SU-DHL-6 (cell line): ENCODE data around the gene IPO4.

Source experiments
- H2AFZ ChIP-seq: fragments of 200-600 bp; sonication (generic); 2 replicates; pipeline ENCODE4 v1.6.1; 2014; ENCODE audit warnings: low read depth, mild to moderate bottlenecking, moderate library complexity, mixed read lengths, antibody characterized with exemption, low read length; ENCODE audit not compliant: severe bottlenecking
- H3F3A ChIP-seq: fragments of 200-600 bp; shearing (Covaris generic); 2 replicates; pipeline ENCODE4 v1.6.0; 2016; ENCODE audit warnings: antibody characterized with exemption, mild to moderate bottlenecking; ENCODE audit not compliant: insufficient read depth
- H3K27ac ChIP-seq: fragments of 200-600 bp; sonication (generic); 2 replicates; pipeline ENCODE4 v1.5.1; 2016; ENCODE audit warnings: low read depth, mild to moderate bottlenecking, low read length, moderate library complexity, mixed read lengths
- H3K27me3 ChIP-seq: fragments of 200-600 bp; sonication (generic), shearing (Covaris generic); 2 replicates; pipeline ENCODE4 v1.6.0; 2014; ENCODE audit warnings: mild to moderate bottlenecking, low read length
- H3K36me3 ChIP-seq: fragments of 200-600 bp; sonication (generic); 2 replicates; pipeline ENCODE4 v1.6.1; 2014; ENCODE audit warnings: mild to moderate bottlenecking, low read length, mixed read lengths
- H3K4me2 ChIP-seq: fragments of 300-600, 200-600 bp; shearing (Covaris generic), sonication (generic); 2 replicates; pipeline ENCODE4 v1.6.0; 2014; ENCODE audit warnings: low read length, low read depth, mild to moderate bottlenecking; ENCODE audit not compliant: poor library complexity, severe bottlenecking
- H3K4me3 ChIP-seq: fragments of 200-600 bp; sonication (generic); 2 replicates; pipeline ENCODE4 v1.5.1; 2014; ENCODE audit warnings: antibody characterized with exemption, low read length, mild to moderate bottlenecking, mixed read lengths; ENCODE audit not compliant: insufficient read depth, poor library complexity, severe bottlenecking
- H3K79me2 ChIP-seq: fragments of 200-600 bp; sonication (generic); 2 replicates; pipeline ENCODE4 v1.6.1; 2014; ENCODE audit warnings: mild to moderate bottlenecking, low read length, moderate library complexity; ENCODE audit not compliant: insufficient read depth
- H3K9ac ChIP-seq: fragments of 200-600 bp; sonication (generic); 2 replicates; pipeline ENCODE4 v1.7.0; 2014; ENCODE audit warnings: mild to moderate bottlenecking, low read length
- H3K9me2 ChIP-seq: fragments of 200-600 bp; sonication (generic); replicated peaks from 2 replicates; pipeline ENCODE4 v1.6.1; 2014; ENCODE audit warnings: low read length; ENCODE audit not compliant: insufficient read depth
- H3K9me3 ChIP-seq: fragments of 200-600 bp; sonication (generic); 2 replicates; pipeline ENCODE4 v1.6.1; 2014; ENCODE audit warnings: low read length, mixed read lengths; ENCODE audit not compliant: insufficient read depth
- H4K20me1 ChIP-seq: fragments of 200-600 bp; sonication (generic); 2 replicates; pipeline ENCODE4 v1.6.1; 2014; ENCODE audit warnings: low read depth, mild to moderate bottlenecking, antibody characterized with exemption, low read length, moderate library complexity, mixed read lengths
- CTCF ChIP-seq: fragments of 200-600 bp; sonication (generic); IDR thresholded peaks from one replicate; pipeline ENCODE4 v1.5.1; 2017; ENCODE audit warnings: antibody characterized with exemption, mild to moderate bottlenecking, low read length, moderate library complexity; ENCODE audit not compliant: insufficient read depth, poor library complexity, severe bottlenecking
- EZH2phosphoT487 ChIP-seq: fragments of 200-600 bp; sonication (generic), shearing (Covaris generic); conservative IDR thresholded peaks from 2 replicates; pipeline ENCODE4 v1.6.1; 2018; ENCODE audit warnings: mild to moderate bottlenecking, antibody characterized with exemption, low read length, moderate library complexity, mixed read lengths

Gene IPO4

DNA sequence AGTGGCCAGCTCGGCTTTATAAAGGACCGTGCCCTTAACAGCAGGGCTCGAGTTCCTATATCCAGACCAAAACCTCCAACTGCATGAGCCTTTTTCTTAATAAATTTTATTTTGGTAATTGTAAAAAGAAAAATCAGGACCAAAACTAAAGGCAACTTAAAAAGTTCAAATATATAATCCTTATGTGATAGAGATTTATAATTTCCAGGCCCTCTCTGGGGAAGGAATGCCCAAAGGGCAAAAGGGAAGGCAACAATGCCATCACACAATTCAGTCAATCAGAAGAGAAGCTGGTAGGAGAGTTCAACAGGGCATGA, 401 bp upstream of the IPO4 start:
- Histone ChIP-seq H3K9ac (peak overlapping the region; percentile 72), H2AFZ (peak overlapping the region; percentile 56), H3K79me2 (peaks cover under 1% of the 10 kb centered on the region; the same call in 1 of the 2 replicates), H4K20me1 (no peaks in the 10 kb centered on the region), H3K4me3 (peak overlapping the region; percentile 81), H3K9me3 (no peaks in the 10 kb centered on the region), H3K9me2 (no peaks in the 10 kb centered on the region), H3K27me3 (no peaks in the 10 kb centered on the region), H3F3A (peaks cover 14% of the 10 kb centered on the region), H3K27ac (peak overlapping the region; percentile 63), H3K36me3 (no peaks in the 10 kb centered on the region), H3K4me2 (peak overlapping the region; percentile 71)
- TF ChIP-seq CTCF (no peak), EZH2phosphoT487 (no peak)

DNA sequence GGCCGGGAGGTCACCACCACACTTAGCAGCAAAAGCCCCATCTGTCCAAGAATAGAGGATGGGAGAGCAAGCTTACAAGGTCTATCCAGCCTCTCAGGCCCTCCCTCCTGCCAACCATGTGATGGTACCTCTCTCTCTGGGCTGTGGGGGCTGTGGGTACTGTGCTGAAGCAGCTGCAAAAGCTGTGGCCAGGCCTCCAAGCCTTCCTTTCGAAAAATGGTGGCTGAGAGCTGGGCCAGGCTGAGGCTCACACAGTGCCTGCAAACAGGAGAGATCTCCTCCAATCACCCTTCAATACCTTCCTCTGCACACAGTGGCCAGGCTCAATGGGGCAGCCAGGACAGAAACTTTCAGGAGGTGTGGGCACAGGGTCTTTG, 1.1 kb downstream of the IPO4 start:
- peak overlapping the region; percentile 44; the same call in 1 of the 2 replicates for H3K27ac ChIP-seq
- no peaks in the 10 kb centered on the region for H3K27me3 ChIP-seq
- H3K79me2 ChIP-seq = no peaks in the 10 kb centered on the region
- H3K36me3 ChIP-seq = no peaks in the 10 kb centered on the region
- H3K9me3 ChIP-seq = no peaks in the 10 kb centered on the region
- TF ChIP-seq EZH2phosphoT487 (no peak), CTCF (no peak)
- H3K9me2 ChIP-seq = no peaks in the 10 kb centered on the region
- H3K9ac ChIP-seq = peak overlapping the region; percentile 72
- H4K20me1 ChIP-seq = no peaks in the 10 kb centered on the region
- H3K4me3 ChIP-seq = peak overlapping the region; percentile 81
- peaks cover 14% of the 10 kb centered on the region for H3F3A ChIP-seq
- H3K4me2 ChIP-seq = peak overlapping the region; percentile 71
- H2AFZ ChIP-seq = no peak overlapping the region

DNA sequence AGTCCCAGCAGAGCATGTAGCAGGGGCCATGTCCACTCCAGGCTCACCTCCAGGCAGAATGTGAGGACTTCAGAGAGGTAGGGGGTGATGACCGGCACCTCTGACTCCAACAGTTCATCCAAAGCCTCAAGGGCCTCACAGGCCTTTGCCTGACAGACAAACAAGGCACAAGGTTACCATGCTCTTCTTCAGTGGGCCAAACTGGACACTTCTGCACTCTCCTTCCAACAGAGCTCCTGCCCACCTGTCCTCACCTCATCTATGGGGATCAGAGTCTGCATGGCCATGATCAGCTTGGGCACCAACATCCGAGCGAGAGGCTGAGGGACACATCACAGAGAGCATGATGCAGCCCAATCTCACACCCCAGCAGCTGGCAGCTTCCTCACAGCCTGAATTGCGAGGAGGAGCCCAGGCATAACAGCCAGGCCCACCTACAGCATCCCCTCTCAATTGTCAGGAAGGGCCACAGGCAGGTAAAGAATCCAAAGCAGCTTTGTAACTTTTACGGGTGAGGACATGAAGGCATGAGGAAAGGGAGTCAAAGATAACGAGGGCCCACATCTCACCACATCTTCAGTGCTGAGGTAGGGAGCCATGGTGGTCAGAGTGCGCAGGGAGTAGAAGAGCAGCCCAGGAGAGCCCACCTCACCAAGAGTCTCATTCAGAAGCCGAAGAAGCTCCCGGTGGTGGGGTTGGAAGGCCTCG, 1.6 kb downstream of the IPO4 start:
- no peak overlapping the region for H3K4me3 ChIP-seq
- TF ChIP-seq CTCF = no peak
- no peak for TF ChIP-seq EZH2phosphoT487
- no peak overlapping the region for H3K27ac ChIP-seq
- no peaks in the 10 kb centered on the region for H3K36me3 ChIP-seq
- H4K20me1 ChIP-seq = no peaks in the 10 kb centered on the region
- 0 out of 2 replicates have a peak overlapping the region, but pooled peaks have one; percentile 72 for H3K9ac ChIP-seq
- peaks cover 14% of the 10 kb centered on the region for H3F3A ChIP-seq
- no peaks in the 10 kb centered on the region for H3K79me2 ChIP-seq
- H3K9me3 ChIP-seq = no peaks in the 10 kb centered on the region
- no peak overlapping the region for H2AFZ ChIP-seq
- no peaks in the 10 kb centered on the region for H3K27me3 ChIP-seq
- peak overlapping the region; percentile 71 for H3K4me2 ChIP-seq
- no peaks in the 10 kb centered on the region for H3K9me2 ChIP-seq
